ENCODE results near the gene CSRNP3.

Gene CSRNP3

GRCh38 chr2:165573534-165574461 lies 104.3 kb downstream of the CSRNP3 start:
- Histone ChIP-seq H3K9me3 (ENCODE audit: control insufficient read depth, insufficient read depth, low read depth, low read length) (no peaks in the 10 kb centered on the region), H3K36me3 (ENCODE audit: control insufficient read depth in 2 of 2, insufficient read depth in 1 of 2, low read length in 2 of 2) (no peaks in the 10 kb centered on the region), H3K4me3 (ENCODE audit: low read depth, low read length) (peak overlapping the region; percentile 45), H3K27ac (ENCODE audit: extremely low read depth, low read depth, low read length) (peak overlapping the region; percentile 56; the same call in 1 of the 2 replicates), H3K4me1 (ENCODE audit: control insufficient read depth, insufficient read depth, low read length) (peaks cover 11% of the 10 kb centered on the region)
- POLR2A ChIA-PET = no interaction called here
- CTCF ChIA-PET = interaction anchor here (0.7 kb wide), 1 partner anchor 11 kb away, joined by 3 read pairs; no protein-coding TSS in a partner anchor
- TF ChIP-seq ATF2 (tag by site-specific recombination; IDR thresholded peaks at IDR 0.05; ENCODE audit: low read depth) = peak; percentile 51; the same call in 1 of the 2 replicates
- TF ChIP-seq BCL11A (tag by site-specific recombination; IDR thresholded peaks at IDR 0.05; ENCODE audit: low read depth) = peak; percentile 75
- peak; percentile 52; the same call in 1 of the 2 replicates for TF ChIP-seq TRIM28 (IDR thresholded peaks at IDR 0.05; ENCODE audit: borderline replicate concordance, low read length)
- no peak for TF ChIP-seq KLF9 (tag by site-specific recombination; IDR thresholded peaks at IDR 0.05; ENCODE audit: low read depth)
- peak; percentile 68 for TF ChIP-seq PRDM10 (tag by site-specific recombination; IDR thresholded peaks at IDR 0.05)
- TF ChIP-seq ZNF747 (tag by site-specific recombination; IDR thresholded peaks at IDR 0.05) = no peak
- TF ChIP-seq ZNF660 (tag by site-specific recombination; IDR thresholded peaks at IDR 0.05) = peak; percentile 59
- TF ChIP-seq ZNF37A (tag by site-specific recombination; IDR thresholded peaks at IDR 0.05) = no peak
- TF ChIP-seq ZNF366 (tag by site-specific recombination; conservative IDR thresholded peaks at IDR 0.05) = peak; percentile 10; the same call in 1 of the 2 replicates
- TF ChIP-seq ZNF239 (tag by site-specific recombination; IDR thresholded peaks at IDR 0.05) = no peak
- TF ChIP-seq BCL11B (tag by site-specific recombination; IDR thresholded peaks at IDR 0.05; ENCODE audit: low read depth) = peak; percentile 57; the same call in 1 of the 2 replicates
- peak; percentile 95 for TF ChIP-seq ZNF335 (tag by site-specific recombination; conservative IDR thresholded peaks at IDR 0.05)
- no peak for TF ChIP-seq WT1 (tag by site-specific recombination; IDR thresholded peaks at IDR 0.05)
- TF ChIP-seq ZBTB8A (tag by site-specific recombination; IDR thresholded peaks at IDR 0.05) = peak; percentile 29; the same call in 1 of the 2 replicates
- no peak; the same call in 1 of the 2 replicates for TF ChIP-seq KLF8 (tag by site-specific recombination; IDR thresholded peaks at IDR 0.05)
- no peak for TF ChIP-seq ZBTB11 (tag by site-specific recombination; conservative IDR thresholded peaks at IDR 0.05; ENCODE audit: low read depth)
- no peak for TF ChIP-seq INSM2 (tag by site-specific recombination; IDR thresholded peaks at IDR 0.05)
- peak; percentile 81 for TF ChIP-seq PRDM6 (tag by site-specific recombination; IDR thresholded peaks at IDR 0.05)
- TF ChIP-seq ZNF785 (tag by site-specific recombination; IDR thresholded peaks at IDR 0.05) = no peak
- TF ChIP-seq ZNF670 (tag by site-specific recombination; IDR thresholded peaks at IDR 0.05; ENCODE audit: low read depth) = no peak
- TF ChIP-seq ZNF548 (tag by site-specific recombination; IDR thresholded peaks at IDR 0.05) = no peak
- peak; percentile 77 for TF ChIP-seq ZSCAN4 (tag by site-specific recombination; IDR thresholded peaks at IDR 0.05)
- no peak for TF ChIP-seq ZNF292 (tag by site-specific recombination; IDR thresholded peaks at IDR 0.05; ENCODE audit: borderline replicate concordance, low read depth)
